Skin of body (tissue), 2 donors: ENCODE results near the gene STOML1. TPM values are rescaled to one million over a fixed set of nuclear protein-coding genes. Genes with fewer than 3 reads are reported as not detected.
"Not testable (repeated sequence)": the region's sequence is repeated elsewhere in the genome, so short reads cannot be mapped to it uniquely, and the experiment has no call there.

Experiments
- DNase-seq: peaks from one replicate; lab custom pipeline; 2025; lab: John Stamatoyannopoulos, UW
- total RNA-seq: library from RNA; depleted of rRNA; stranded (reverse); fragments of >200 nt; gene quantifications from one replicate; pipeline ENCODE4 v1.2.3, GENCODE V29; 2014

STOML1 gene
- total RNA-seq, 1 donor from 2014 or later: 7.8 TPM

DNA sequence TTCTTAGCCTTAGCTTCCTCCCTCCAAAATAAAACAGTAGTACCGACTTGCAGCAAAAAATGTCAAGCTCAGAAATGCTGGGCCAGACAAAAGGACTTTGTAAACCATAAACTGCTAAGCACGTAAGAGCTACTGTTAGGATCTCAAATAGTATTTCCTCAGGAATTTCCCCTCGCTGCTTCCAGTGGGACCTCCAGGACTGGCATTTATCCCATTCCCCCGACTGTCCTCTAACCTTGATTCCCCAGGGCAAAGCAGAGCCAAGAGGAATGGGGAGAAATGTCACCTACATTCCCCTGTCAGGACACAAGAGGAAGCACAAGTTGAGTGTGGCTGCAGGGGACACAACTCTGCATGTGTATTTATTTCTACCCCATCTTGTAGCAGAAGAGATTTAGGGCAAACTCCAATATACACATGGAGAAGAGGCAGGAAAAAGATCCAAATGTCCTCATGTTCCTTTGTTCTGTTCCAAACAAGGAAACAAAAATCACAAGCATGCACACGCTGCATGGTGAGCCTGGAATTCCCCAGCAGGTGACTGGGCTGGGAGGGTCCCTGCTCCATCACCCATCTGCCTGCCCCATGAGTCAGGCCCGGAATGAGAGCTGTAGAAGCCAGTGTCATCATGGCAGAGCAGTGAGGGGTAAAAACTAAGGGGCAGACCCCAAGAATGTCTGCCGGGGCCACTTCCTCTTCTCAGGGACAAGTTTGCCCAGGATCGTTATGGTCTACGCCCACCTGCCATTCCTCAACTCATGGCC, 4.2 kb downstream of the STOML1 start:
- DNase-seq: no peak

DNA sequence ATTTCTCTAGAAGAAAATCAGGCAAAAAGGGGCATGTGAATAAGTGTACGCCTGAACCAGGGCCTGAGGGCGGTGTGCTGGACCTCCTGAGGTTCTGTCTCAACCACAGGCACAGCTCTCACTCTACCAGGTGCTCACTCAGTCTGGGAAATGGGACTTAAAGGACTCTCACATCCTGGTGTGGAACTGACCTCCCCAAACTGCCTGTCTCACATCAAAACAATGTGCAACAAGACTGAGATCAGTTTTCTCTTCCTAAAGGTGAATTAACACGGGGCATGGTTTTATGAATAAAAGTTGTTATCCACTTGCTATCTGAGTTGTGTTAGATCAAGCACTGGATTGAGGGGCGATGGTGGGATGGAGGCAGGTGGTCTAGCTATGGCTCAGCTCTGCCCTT, 4.8 kb downstream of the STOML1 start:
- no peak for DNase-seq

DNA sequence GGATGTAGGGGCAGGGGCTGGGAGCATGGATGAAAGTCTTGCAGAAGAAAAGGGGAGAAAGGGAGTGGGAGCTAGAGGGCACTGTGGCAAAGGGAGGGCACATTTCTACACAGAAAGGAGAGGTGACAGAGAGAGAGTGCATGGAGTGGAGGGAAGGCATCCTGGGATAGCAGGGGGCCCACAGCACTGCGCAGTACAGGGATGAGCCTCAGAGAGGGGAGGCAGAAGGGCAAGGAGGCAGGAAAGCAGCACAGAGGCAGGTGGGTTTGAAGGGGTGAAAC, 5.4 kb downstream of the STOML1 start:
- DNase-seq: no peak

DNA sequence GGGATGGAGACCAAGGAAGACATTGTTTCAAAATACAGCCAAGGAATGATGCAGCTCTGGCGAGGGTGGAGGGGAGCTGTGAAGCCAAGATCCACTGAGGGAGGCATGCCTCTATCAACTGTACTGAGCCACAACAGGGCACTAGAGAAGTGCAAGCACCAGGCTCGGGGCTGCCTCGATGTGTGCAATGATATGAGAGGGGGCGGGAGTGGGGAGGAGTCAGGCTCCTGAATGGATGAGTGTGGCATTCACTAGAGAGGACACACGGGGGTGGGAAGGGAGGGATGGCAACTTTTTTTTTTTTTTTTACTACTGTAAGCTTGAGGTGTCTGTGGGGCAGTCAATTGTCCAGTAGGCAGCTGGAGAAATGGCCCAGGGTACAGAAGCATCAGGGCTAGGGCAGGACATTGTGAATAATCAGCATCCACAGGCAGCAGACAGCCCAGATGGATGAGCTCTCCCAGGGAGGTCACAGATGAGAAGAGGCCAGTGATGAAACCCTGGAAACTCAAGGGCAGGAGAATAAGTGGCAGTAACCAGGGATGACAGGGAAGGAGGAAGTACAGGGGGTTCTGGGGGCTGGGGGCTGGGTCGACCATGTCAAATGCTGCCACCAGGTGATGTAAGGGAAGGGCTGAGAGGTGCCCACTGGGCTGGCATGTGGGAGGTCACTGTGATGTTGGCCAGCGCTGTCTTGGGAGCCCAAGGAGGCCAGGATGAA, 5.9 kb downstream of the STOML1 start:
- no peak for DNase-seq

DNA sequence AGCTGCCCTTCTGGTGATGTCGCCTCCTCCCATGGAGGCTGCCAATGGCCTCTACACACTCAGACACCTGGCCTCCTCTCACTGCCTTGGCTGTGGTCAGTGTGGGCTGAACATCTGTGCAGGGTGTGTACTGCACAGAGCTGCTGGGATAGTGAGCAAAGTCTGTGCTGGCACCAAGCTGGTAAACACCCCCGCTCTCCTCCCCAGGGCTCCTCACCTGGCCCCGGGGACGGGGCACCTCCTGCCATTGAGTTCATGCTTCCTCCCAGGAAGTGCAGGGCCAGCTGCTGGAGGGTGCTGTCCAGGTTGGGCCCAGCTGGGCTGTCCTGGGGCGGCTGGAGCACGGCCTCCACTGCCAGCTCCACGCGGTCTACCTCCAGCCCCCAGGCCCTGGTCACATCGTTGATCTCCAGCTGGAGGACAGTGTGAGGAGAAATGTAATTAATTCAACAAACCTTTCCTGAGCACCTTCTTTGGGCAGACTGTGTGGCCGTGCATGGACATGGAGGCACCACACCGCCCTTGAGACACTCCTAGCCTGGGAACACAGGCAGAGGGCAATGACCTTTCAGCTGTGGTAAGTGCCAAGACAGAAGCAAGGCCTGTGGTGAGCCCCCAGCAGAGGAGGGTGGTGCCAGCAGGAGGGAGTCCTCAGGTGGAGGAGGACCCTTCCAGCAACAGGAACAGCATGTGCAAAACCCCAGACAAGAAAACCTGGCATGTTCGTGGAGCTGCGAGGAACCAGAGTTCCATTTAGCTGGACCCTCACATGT, 6.8 kb downstream of the STOML1 start:
- DNase-seq: no peak

DNA sequence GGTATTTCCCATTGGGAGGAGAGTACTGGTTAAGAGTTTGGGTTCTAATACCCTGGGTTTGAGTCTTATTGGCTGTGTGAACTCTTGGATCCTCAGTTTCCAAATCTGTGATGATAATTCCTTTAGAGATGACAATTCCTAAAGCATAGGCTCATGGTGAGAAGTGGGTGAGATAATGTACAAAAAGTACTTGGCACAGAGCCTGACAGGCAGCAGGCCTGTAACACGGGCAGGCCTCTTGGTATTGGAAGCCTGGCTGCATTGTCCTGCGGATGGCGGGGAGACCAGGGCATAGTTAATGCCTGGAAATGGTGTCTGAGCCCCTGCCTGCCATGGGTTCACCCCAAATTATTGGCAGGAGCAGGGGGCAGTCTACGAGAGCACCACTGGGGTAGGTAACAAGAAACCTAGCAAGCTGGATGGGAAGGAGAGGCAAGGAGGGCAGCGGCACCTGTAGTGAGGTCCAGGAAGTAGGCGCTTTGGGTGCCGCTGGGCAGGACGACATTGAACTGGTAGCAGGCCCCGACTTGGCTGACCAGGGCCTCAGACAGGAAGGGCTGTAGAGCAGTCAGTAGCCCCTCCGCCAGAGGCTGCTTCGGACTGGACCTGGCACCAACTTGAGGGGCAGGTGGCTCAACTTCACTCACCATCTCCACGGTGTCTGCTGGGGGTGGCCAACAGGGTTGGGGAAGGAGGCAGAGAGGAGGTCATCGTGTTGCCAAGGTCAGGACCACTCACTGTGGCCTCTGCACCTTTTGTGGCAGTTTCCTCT, 7.7 kb downstream of the STOML1 start:
- DNase-seq: no peak

- DNase-seq: no peak
Observed at GRCh38 chr15:73983773-73984172, 8.3 kb downstream of the STOML1 start.

DNA sequence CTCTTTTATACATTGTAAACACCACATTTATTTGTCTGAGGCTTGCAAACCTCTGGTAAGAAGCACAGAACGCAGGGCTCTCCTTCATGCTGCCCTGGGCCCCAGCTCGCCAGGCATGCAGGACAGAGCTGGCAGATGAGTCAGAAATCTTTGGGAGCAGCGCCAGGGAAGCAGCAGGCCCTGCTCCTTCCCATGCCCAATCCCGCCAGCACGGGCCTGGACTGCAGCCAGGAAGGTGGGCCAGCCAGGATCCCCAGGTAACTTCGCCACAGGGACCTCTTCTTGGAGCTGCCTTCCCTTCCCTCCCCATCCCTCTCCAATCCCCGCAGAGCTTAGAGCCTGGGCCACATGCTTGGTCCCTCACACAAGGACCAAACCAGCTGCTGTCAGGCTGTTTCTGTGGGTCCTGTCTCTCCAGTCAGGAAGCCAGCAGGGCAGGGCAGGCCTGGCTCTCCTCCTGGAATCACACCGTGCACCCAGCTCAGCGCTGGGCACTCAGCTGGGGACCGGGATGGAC, 8.8 kb downstream of the STOML1 start:
- DNase-seq: no peak

- DNase-seq: peak; percentile 89
Observed at GRCh38 chr15:73982222-73982962, 9.7 kb downstream of the STOML1 start.

GRCh38 chr15:73981761-73982221, 10.3 kb downstream of the STOML1 start:
- DNase-seq: no peak

- DNase-seq: no peak
Observed at GRCh38 chr15:73979636-73980035, 12.5 kb downstream of the STOML1 start.

DNA sequence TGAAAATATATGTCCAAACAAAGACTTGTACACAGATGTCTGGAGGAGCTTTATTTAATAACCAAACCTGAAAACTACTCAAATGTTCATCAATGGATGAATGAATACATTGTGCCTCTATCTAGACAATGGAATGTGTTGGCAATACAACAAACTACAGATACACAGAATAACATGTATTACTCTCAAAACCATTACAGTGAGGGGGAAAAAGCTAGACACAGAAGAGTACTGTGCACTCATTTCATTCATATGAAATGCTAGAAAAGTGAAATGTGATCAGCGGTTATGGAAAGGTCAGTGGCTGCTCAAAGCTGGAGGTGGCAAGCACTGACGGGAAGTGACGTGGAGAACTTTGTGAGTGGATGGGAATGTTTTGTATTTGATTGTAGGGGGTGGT, 13.2 kb downstream of the STOML1 start:
- DNase-seq: no peak

- DNase-seq: not testable (repeated sequence)
Observed at GRCh38 chr15:73975440-73976125, 16.5 kb downstream of the STOML1 start.

DNA sequence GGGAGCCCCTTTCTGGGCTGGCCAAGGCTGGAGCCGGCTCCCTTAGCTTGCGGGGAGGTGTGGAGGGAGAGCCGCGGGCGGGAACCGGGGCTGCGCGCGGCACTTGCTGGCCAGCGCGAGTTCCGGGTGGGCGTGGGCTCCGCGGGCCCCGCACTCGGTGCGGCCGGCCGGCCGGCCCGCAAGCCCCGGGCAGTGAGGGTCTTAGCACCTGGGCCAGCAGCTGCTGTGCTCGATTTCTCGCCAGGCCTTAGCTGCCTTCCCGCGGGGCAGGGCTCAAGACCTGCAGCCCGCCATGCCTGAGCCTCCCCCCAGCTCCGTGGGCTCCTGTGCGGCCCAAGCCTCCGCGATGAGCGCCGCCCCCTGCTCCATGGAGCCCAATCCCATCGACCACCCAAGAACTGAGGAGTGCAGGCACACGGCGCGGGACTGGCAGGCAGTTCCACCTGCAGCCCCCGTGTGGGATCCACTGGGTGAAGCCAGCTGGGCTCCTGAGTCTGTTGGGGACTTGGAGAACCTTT, 18.4 kb downstream of the STOML1 start:
- not testable (repeated sequence) for DNase-seq

DNA sequence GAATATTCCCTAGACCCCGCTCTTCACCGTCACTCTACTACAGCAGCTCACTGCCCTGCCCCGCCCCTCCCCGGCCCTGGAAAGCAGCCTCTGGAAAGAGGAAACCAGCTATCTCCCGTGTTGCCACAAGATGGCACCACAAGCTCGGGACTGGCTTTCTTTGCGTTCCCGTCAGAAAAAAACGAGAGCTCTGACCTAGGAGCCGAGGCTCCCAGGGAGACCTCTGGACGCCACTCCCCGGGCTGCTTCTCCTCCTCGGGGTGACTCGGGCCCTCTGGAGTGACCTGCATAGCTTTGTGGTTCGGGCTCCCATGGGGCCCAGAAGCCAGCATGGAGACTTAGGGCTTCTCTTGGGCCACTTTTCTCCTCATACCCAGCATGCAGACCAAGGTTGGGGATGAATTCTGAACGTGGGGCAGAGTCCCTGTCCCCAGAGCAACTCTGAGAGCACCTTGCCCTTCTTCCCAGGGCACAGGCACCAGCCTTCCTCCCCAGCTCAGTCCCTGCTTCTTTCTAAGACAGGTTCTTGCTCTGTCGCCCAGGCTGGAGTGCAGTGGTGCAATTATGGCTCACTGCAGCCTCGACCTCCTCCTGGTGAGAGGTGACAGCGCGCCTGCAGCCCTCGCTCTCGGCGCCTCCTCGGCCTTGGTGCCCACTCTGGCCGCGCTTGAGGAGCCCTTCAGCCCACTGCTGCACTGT, 19.0 kb downstream of the STOML1 start:
- peak; percentile 69 for DNase-seq

- DNase-seq: no peak
Observed at GRCh38 chr15:73969151-73969759, 22.8 kb downstream of the STOML1 start.

DNA sequence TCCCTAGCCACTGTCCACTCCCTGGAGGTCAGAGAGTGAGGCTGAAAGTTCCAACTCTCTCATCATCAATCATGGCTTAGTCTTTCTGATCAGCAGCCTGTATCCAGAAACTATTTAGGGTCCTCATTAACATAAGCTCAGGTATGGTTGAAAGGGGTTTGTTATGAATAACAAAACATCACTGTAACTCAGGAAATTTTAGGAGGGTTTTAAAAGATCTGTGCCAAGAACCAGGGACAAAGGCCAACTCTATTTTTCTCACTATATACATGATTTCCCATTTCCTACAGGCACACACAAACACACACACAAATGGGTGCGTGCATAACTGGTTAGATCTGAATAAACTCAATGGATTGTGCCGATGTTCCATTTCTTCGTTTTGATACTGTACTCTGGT, 23.6 kb downstream of the STOML1 start:
- DNase-seq: no peak

GRCh38 chr15:73965758-73966113, 26.4 kb downstream of the STOML1 start:
- peak; percentile 28 for DNase-seq
